A549 (cell line): Measurements from ENCODE around the gene GNAS. TPM values are rescaled to one million over a fixed set of nuclear protein-coding genes. Genes with fewer than 3 reads are reported as not detected.

Experiments used
- ATAC-seq, 2 experiments: fragments of 200-7000 bp in 1 of 2; fragments of >200 bp in 1 of 2; cut with Nextera tagmentation in 1 of 2; cut with Tn5 transposase in 1 of 2; 3 replicates each; pipeline versions ENCODE4 v1.8.0 to v1.9.1; 2018 to 2020; ENCODE audit warnings: mild to moderate bottlenecking in 1 of 2, moderate library complexity in 1 of 2
- CTCF ChIA-PET: fragments of 300-600 bp; sonication (Branson Sonifier 250); formaldehyde crosslinking; extraction: SDS; loops from one replicate; lab custom pipeline; 2021; ENCODE audit warnings: antibody characterized with exemption, inconsistent platforms; lab: Yijun Ruan, JAX
- POLR2A ChIA-PET: fragments of 350-600 bp; formaldehyde crosslinking; extraction: SDS; loops from one replicate; lab custom pipeline; 2021; ENCODE audit warnings: antibody characterized with exemption, inconsistent platforms; lab: Yijun Ruan, JAX
- DNase-seq, 2 experiments: peaks; one replicate each; pipeline versions ENCODE4 v3.0.0 to v3.0.0-alpha.2; 2011 to 2016; ENCODE audit warnings: low read depth in 1 of 2, low spot score in 1 of 2
- FAIRE-seq: peaks from 2 replicates; lab custom pipeline; 2011; peaks lifted over from hg19 to GRCh38; lab: Jason Lieb, UNC
- H3K27ac ChIP-seq, 2 experiments: fragments of >200 bp; sonication (Bioruptor Twin); formaldehyde crosslinking; 3 replicates each; pipeline ENCODE4 v1.5.1; 2016 to 2017
- H3K4me1 ChIP-seq: fragments of >200 bp; sonication (Bioruptor Twin); formaldehyde crosslinking; 3 replicates; pipeline ENCODE4 v1.6.1; 2016
- H3K4me2 ChIP-seq: fragments of >200 bp; sonication (Bioruptor Twin); formaldehyde crosslinking; 3 replicates; pipeline ENCODE4 v1.6.1; 2016
- H3K4me3 ChIP-seq: fragments of >200 bp; sonication (Bioruptor Twin); formaldehyde crosslinking; 3 replicates; pipeline ENCODE4 v1.5.1; 2016
- H3K9me3 ChIP-seq: fragments of >200 bp; sonication (Bioruptor Twin); formaldehyde crosslinking; 3 replicates; pipeline ENCODE4 v1.6.1; 2016
- ATOH8 ChIP-seq: fragments of 250-450 bp; sonication (Bioruptor Pico); IDR thresholded peaks from 2 replicates; pipeline ENCODE4 v1.5.0; 2020; ENCODE audit warnings: low read depth, mild to moderate bottlenecking, moderate library complexity
- CTCF ChIP-seq: fragments of >200 bp; sonication (Bioruptor Twin); formaldehyde crosslinking; IDR thresholded peaks from 3 replicates; pipeline ENCODE4 v1.5.1; 2016
- E2F6 ChIP-seq: IDR thresholded peaks from 2 replicates; pipeline ENCODE4 v1.6.1; 2012; ENCODE audit warnings: low read depth, borderline replicate concordance
- EHF ChIP-seq: fragments of 250-450 bp; sonication (Bioruptor Pico); IDR thresholded peaks from 2 replicates; pipeline ENCODE4 v1.5.0; 2020; ENCODE audit warnings: mild to moderate bottlenecking
- EHMT2 ChIP-seq: fragments of 200-600 bp; sonication (generic); IDR thresholded peaks from 2 replicates; pipeline ENCODE4 v1.6.1; 2016; ENCODE audit warnings: antibody characterized with exemption, low read depth, mild to moderate bottlenecking, moderate library complexity
- FOSB ChIP-seq: fragments of 250-450 bp; sonication (Bioruptor Pico); IDR thresholded peaks from 2 replicates; pipeline ENCODE4 v1.5.0; 2020; ENCODE audit warnings: mild to moderate bottlenecking, moderate library complexity
- FOSL2 ChIP-seq, 2 experiments: fragments of 450-650 bp in 1 of 2; fragments of >200 bp in 1 of 2; sonication (Bioruptor Twin) in 1 of 2; formaldehyde crosslinking; IDR thresholded peaks; 2 replicates each; pipeline versions ENCODE4 v1.5.0 to v1.6.1; 2016 to 2020; ENCODE audit warnings: mild to moderate bottlenecking in 1 of 2, moderate library complexity in 1 of 2
- HDAC2 ChIP-seq: fragments of 200-600 bp; sonication (generic); IDR thresholded peaks from 2 replicates; pipeline ENCODE4 v1.6.1; 2016
- HEYL ChIP-seq: fragments of 250-450 bp; sonication (Bioruptor Pico); IDR thresholded peaks from 2 replicates; pipeline ENCODE4 v1.8.0; 2021; ENCODE audit warnings: mild to moderate bottlenecking, moderate library complexity
- HOXB13 ChIP-seq: fragments of 250-450 bp; sonication (Bioruptor Pico); IDR thresholded peaks from 2 replicates; pipeline ENCODE4 v1.5.0; 2020; ENCODE audit warnings: low read depth, mild to moderate bottlenecking, moderate library complexity
- JUN ChIP-seq, 2 experiments: fragments of >200 bp; sonication (Bioruptor Twin); formaldehyde crosslinking; IDR thresholded peaks; 2 replicates in 1 of 2; 3 replicates in 1 of 2; pipeline ENCODE4 v1.6.1; 2016 to 2017
- JUNB ChIP-seq: fragments of >200 bp; sonication (Bioruptor Twin); formaldehyde crosslinking; IDR thresholded peaks from 2 replicates; pipeline ENCODE4 v1.6.1; 2016
- KDM1A ChIP-seq: fragments of 200-600 bp; sonication (generic); IDR thresholded peaks from 2 replicates; pipeline ENCODE4 v1.6.1; 2016; ENCODE audit warnings: low read depth, mild to moderate bottlenecking
- KDM5A ChIP-seq: fragments of 200-600 bp; sonication (generic); IDR thresholded peaks from 2 replicates; pipeline ENCODE4 v1.6.1; 2016; ENCODE audit warnings: antibody characterized with exemption, mild to moderate bottlenecking
- MAX ChIP-seq: IDR thresholded peaks from 2 replicates; pipeline ENCODE4 v1.6.1; 2012
- MAZ ChIP-seq: fragments of 150-350 bp; IDR thresholded peaks from 2 replicates; pipeline ENCODE4 v1.6.1; 2014; ENCODE audit warnings: antibody characterized with exemption, low read depth, low read length, borderline replicate concordance
- NR3C1 ChIP-seq: fragments of >200 bp; sonication (Bioruptor Twin); formaldehyde crosslinking; IDR thresholded peaks from 3 replicates; pipeline ENCODE4 v1.6.1; 2017
- POLR2A ChIP-seq: IDR thresholded peaks from 2 replicates; pipeline ENCODE4 v1.6.1; 2012; ENCODE audit warnings: mild to moderate bottlenecking, low read length
- POLR2AphosphoS2 ChIP-seq: conservative IDR thresholded peaks from 2 replicates; pipeline ENCODE4 v1.6.1; 2012; ENCODE audit warnings: low read length, improper control_type of control experiment, inconsistent platforms
- RNF2 ChIP-seq: fragments of 200-600 bp; sonication (generic); IDR thresholded peaks from 2 replicates; pipeline ENCODE4 v1.6.1; 2016; ENCODE audit warnings: low read depth, mild to moderate bottlenecking, antibody characterized with exemption, moderate library complexity, borderline replicate concordance
- SREBF2 ChIP-seq: fragments of 450-650 bp; IDR thresholded peaks from 2 replicates; pipeline ENCODE4 v1.6.1; 2014; ENCODE audit warnings: mild to moderate bottlenecking, moderate library complexity
- TFCP2L1 ChIP-seq: fragments of 250-450 bp; sonication (Bioruptor Pico); IDR thresholded peaks from 2 replicates; pipeline ENCODE4 v1.5.0; 2021; ENCODE audit warnings: mild to moderate bottlenecking
- TP53 ChIP-seq: fragments of 250-450 bp; sonication (Bioruptor Pico); IDR thresholded peaks from 2 replicates; pipeline ENCODE4 v1.5.0; 2021; ENCODE audit warnings: mild to moderate bottlenecking, moderate library complexity
- ZC3H11A ChIP-seq: fragments of 450-650 bp; IDR thresholded peaks from 2 replicates; pipeline ENCODE4 v1.6.1; 2014; ENCODE audit warnings: antibody characterized with exemption, mild to moderate bottlenecking
- ZFP36 ChIP-seq: fragments of 450-650 bp; IDR thresholded peaks from 2 replicates; pipeline ENCODE4 v1.6.1; 2014; ENCODE audit warnings: borderline replicate concordance; ENCODE audit not compliant: partially characterized antibody
- ZNF302 ChIP-seq: fragments of 250-450 bp; sonication (Bioruptor Pico); IDR thresholded peaks from 2 replicates; pipeline ENCODE4 v1.9.0; 2021; ENCODE audit warnings: inconsistent platforms, mild to moderate bottlenecking, moderate library complexity
- ZSCAN20 ChIP-seq: fragments of 250-450 bp; sonication (Bioruptor Pico); IDR thresholded peaks from 2 replicates; pipeline ENCODE4 v1.8.0; 2022; ENCODE audit warnings: mild to moderate bottlenecking, moderate library complexity
- WGBS: methylation state at CpG from one replicate; pipeline ENCODE4 v1.1.6; 2017; ENCODE audit errors: missing lambda C conversion rate; 5-methylcytosine and 5-hydroxymethylcytosine counted together
- polyA plus RNA-seq, 4 experiments: library from polyadenylated mRNA; depleted of rRNA in 3 of 4; stranded (reverse); fragments of >200 nt; fragmentation: RNase III in 1 of 4; extraction: RNeasy Plus Mini Kit Qiagen cat#74134 plus additional on column Dnase treatment in 1 of 4; gene quantifications; 2 replicates in 3 of 4; 3 replicates in 1 of 4; pipeline ENCODE4 v1.2.3, GENCODE V29; 2011 to 2017

GNAS gene
- polyA plus RNA-seq, 2 of the 4 experiments (the other 2 are of a cell fraction): 534 to 600 TPM

GRCh38 chr20:58808271-58809046, 44.1 kb upstream of the GNAS start:
- CTCF ChIA-PET: no interaction called here
- WGBS: 65% methylated on average over 16 of the region's 17 CpGs
- FAIRE-seq: no peak

GRCh38 chr20:58810116-58810878, 42.2 kb upstream of the GNAS start:
- ATAC-seq (no peak), FAIRE-seq (no peak)
- CTCF ChIA-PET: no interaction called here

More at GRCh38 chr20:58808271-58809046, 44.1 kb upstream of the GNAS start:
- Histone ChIP-seq H3K9me3 (no peaks in the 10 kb centered on the region), H3K4me1 (no peaks in the 10 kb centered on the region), H3K4me2 (no peak overlapping the region), H3K4me3 (no peak overlapping the region), H3K27ac (no peak overlapping the region)
- no peak for ATAC-seq
- POLR2A ChIA-PET: no interaction called here
- no peak for TF ChIP-seq ATOH8 (CRISPR knock-in tag)
- TF ChIP-seq HOXB13 (CRISPR knock-in tag): no peak
- TF ChIP-seq NR3C1: no peak
- TF ChIP-seq FOSB (CRISPR knock-in tag): no peak
- no peak for TF ChIP-seq POLR2A
- TF ChIP-seq CTCF: no peak
- no peak for TF ChIP-seq ZC3H11A
- TF ChIP-seq ZSCAN20 (CRISPR knock-in tag): no peak
- no peak for TF ChIP-seq JUNB
- no peak for TF ChIP-seq EHMT2
- no peak for TF ChIP-seq MAX
- no peak for TF ChIP-seq JUN (IDR thresholded peaks at IDR 0.05)
- TF ChIP-seq E2F6: no peak
- TF ChIP-seq RNF2: no peak
- no peak for TF ChIP-seq HDAC2
- no peak for TF ChIP-seq POLR2AphosphoS2
- no peak for TF ChIP-seq KDM1A
- TF ChIP-seq ZNF302 (CRISPR knock-in tag): no peak
- no peak for DNase-seq

More at GRCh38 chr20:58810116-58810878, 42.2 kb upstream of the GNAS start:
- no peaks in the 10 kb centered on the region for H3K4me1 ChIP-seq
- no peak for DNase-seq
- no peaks in the 10 kb centered on the region for H3K9me3 ChIP-seq
- TF ChIP-seq EHF (CRISPR knock-in tag) (no peak), HDAC2 (no peak), HEYL (CRISPR knock-in tag) (no peak), TP53 (CRISPR knock-in tag) (no peak), TFCP2L1 (CRISPR knock-in tag) (no peak), SREBF2 (no peak), ZFP36 (no peak), KDM5A (no peak), MAZ (no peak), FOSL2 (IDR thresholded peaks at IDR 0.05) (no peak), FOSL2 (CRISPR knock-in tag; IDR thresholded peaks at IDR 0.05) (no peak)
- WGBS: 69% methylated on average over 19 of the region's 19 CpGs
- H3K4me3 ChIP-seq: no peak overlapping the region
- H3K4me2 ChIP-seq: no peak overlapping the region
- H3K27ac ChIP-seq: no peak overlapping the region
- POLR2A ChIA-PET: no interaction called here
